Stimulated activated CD8-positive, alpha-beta memory T cell treated with anti-CD3 and anti-CD28 coated beads, Interleukin-15, amount 100 ng/mL, for 48 hours (primary cell): ENCODE data around the gene CCDC102A.

Experiments used
- DNase-seq, 2 donors: peaks; one replicate each; pipeline ENCODE4 v3.0.0-alpha.2; 2020; ENCODE audit warnings: low read depth in 2 of 2

CCDC102A gene

GRCh38 chr16:57519796-57520360 lies 16.5 kb downstream of the CCDC102A start:
- peak; percentile 62 to 63 for DNase-seq

GRCh38 chr16:57518922-57519321 lies 17.4 kb downstream of the CCDC102A start:
- DNase-seq, result no peak

- DNase-seq, result no peak
Measured at GRCh38 chr16:57518520-57518919, 17.9 kb downstream of the CCDC102A start.

- no peak for DNase-seq
Measured at GRCh38 chr16:57517397-57518367, 18.7 kb downstream of the CCDC102A start.

GRCh38 chr16:57516773-57517172 lies 19.6 kb downstream of the CCDC102A start:
- DNase-seq, result no peak

GRCh38 chr16:57516176-57516725 lies 20.1 kb downstream of the CCDC102A start:
- no peak for DNase-seq

- DNase-seq, result no peak
Measured at GRCh38 chr16:57514791-57515600, 21.4 kb downstream of the CCDC102A start.

GRCh38 chr16:57514371-57514770 lies 22.0 kb downstream of the CCDC102A start:
- no peak for DNase-seq

GRCh38 chr16:57513371-57514102 lies 22.8 kb downstream of the CCDC102A start:
- no peak for DNase-seq

GRCh38 chr16:57512296-57513001 lies 23.9 kb downstream of the CCDC102A start:
- no peak for DNase-seq

- no peak for DNase-seq
Measured at GRCh38 chr16:57510016-57510871, 26.1 kb downstream of the CCDC102A start.

GRCh38 chr16:57509231-57509923 lies 27.0 kb downstream of the CCDC102A start:
- no peak for DNase-seq

- DNase-seq, result no peak
Measured at GRCh38 chr16:57508035-57508425, 28.3 kb downstream of the CCDC102A start.

- no peak for DNase-seq
Measured at GRCh38 chr16:57507136-57508034, 29.0 kb downstream of the CCDC102A start.

GRCh38 chr16:57505169-57505568 lies 31.2 kb downstream of the CCDC102A start:
- no peak for DNase-seq

- no peak for DNase-seq
Measured at GRCh38 chr16:57504491-57504890, 31.9 kb downstream of the CCDC102A start.

- DNase-seq, result no peak
Measured at GRCh38 chr16:57504001-57504400, 32.4 kb downstream of the CCDC102A start.

GRCh38 chr16:57503366-57503765 lies 33.0 kb downstream of the CCDC102A start:
- no peak for DNase-seq
